H1 (cell line): Measurements from ENCODE around the gene USP3. TPM values are rescaled to one million over a fixed set of nuclear protein-coding genes. Genes with fewer than 3 reads are reported as not detected.

Experiments used
- CEBPB ChIP-seq: IDR thresholded peaks from 2 replicates; pipeline ENCODE4 v1.6.1; 2012; ENCODE audit warnings: low read depth, low read length
- polyA plus RNA-seq, 7 experiments: library from polyadenylated mRNA; depleted of rRNA in 3 of 7; stranded (reverse) in 5 of 7; unstranded in 2 of 7; fragments of >200 nt in 5 of 7; fragments of 200-250 nt in 2 of 7; gene quantifications; 1 replicate in 5 of 7; 2 replicates in 1 of 7; 4 replicates in 1 of 7; pipeline versions ENCODE4 v1.2.1 to v1.2.3, GENCODE V29; 2011 to 2013; ENCODE audit warnings: missing spikeins in 2 of 7, mixed read lengths in 2 of 7
- total RNA-seq: library from RNA; stranded (reverse); fragmentation: NEBNext Ultra II Directional; extraction: Animal tissue kit (Norgen Biotek cat#: 25700); gene quantifications from 2 replicates; pipeline ENCODE4 v1.2.1, GENCODE V29; 2021

Gene USP3
- total and polyA plus RNA-seq, 2 of the 8 experiments (the other 6 are each of a cell fraction or from before 2014, with no cell fraction given): 15.5 to 16.2 TPM

- no peak for TF ChIP-seq CEBPB
Measured at GRCh38 chr15:63565536-63566186, 61.3 kb downstream of the USP3 start (continued).
